Ovary (tissue), 9 donors: ENCODE data around the gene FBXL15. TPM values are rescaled to one million over a fixed set of nuclear protein-coding genes. Genes with fewer than 3 reads are reported as not detected.

ENCODE experiments used
- DNase-seq, 5 donors: peaks; one replicate each; pipeline ENCODE4 v3.0.0-alpha.2; 2019 to 2020
- H3K27ac ChIP-seq, 2 donors: fragments of 200-600 bp; one replicate each; pipeline versions ENCODE4 v1.5.1 to v1.8.0; 2019 to 2022
- H3K27me3 ChIP-seq: fragments of 200-600 bp; one replicate; pipeline ENCODE4 v1.8.0; 2022
- H3K36me3 ChIP-seq: fragments of 200-600 bp; sonication (generic); one replicate; pipeline ENCODE4 v1.5.1; 2019
- H3K4me1 ChIP-seq: one replicate; pipeline ENCODE4 v1.8.1; 2013; ENCODE audit warnings: mild to moderate bottlenecking, moderate library complexity; ENCODE audit not compliant: insufficient read depth
- H3K4me3 ChIP-seq: fragments of 200-600 bp; sonication (generic); one replicate; pipeline ENCODE4 v1.5.1; 2017
- H3K9me3 ChIP-seq, 2 donors: fragments of 200-600 bp in 1 of 2; sonication (generic) in 1 of 2; one replicate each; pipeline versions ENCODE4 v1.5.1 to v1.8.1; 2013 to 2019; ENCODE audit warnings: mild to moderate bottlenecking in 1 of 2, moderate library complexity in 1 of 2
- EP300 ChIP-seq: sonication (generic); formaldehyde crosslinking; IDR thresholded peaks from one replicate; pipeline ENCODE4 v1.6.1; 2017; ENCODE audit warnings: antibody characterized with exemption
- POLR2A ChIP-seq: fragments of 450-650 bp; IDR thresholded peaks from one replicate; pipeline ENCODE4 v1.6.1; 2017; ENCODE audit warnings: antibody characterized with exemption, mild to moderate bottlenecking, moderate library complexity
- WGBS, 3 donors: extraction: QIAGEN DNeasy Blood & Tissue Kit in 1 of 3; methylation state at CpG; one replicate each; pipeline versions ENCODE4 v1.1.5 to v1.1.7; 2013 to 2017; 5-methylcytosine and 5-hydroxymethylcytosine counted together
- intact Hi-C, 4 donors: fragments of 100-400 bp; cut with DNase I; formaldehyde crosslinking; loops; one replicate each; pipeline versions ENCODE4 v1.11.0 to v1.15.1; 2022 to 2023
- polyA plus RNA-seq, 2 donors: library from polyadenylated mRNA; stranded (reverse); fragments of 200-250 nt in 1 of 2; fragments of 350-450 nt in 1 of 2; fragmentation: Illumina TruSeq in 1 of 2; extraction: RNeasy Lipid Tissue Mini Kit (QIAGEN cat#74804) in 1 of 2; gene quantifications; one replicate each; pipeline ENCODE4 v1.2.3, GENCODE V29; 2013 to 2014
- total RNA-seq, 7 donors: library from RNA; depleted of rRNA in 2 of 7; stranded (reverse); fragments of >200 nt in 2 of 7; fragmentation: NEBNext Ultra II Directional in 3 of 7; extraction: Animal tissue kit (Norgen Biotek cat#: 25700) in 3 of 7; gene quantifications; one replicate each; pipeline versions ENCODE4 v1.1.0 to v1.2.4, GENCODE V29; 2016 to 2023
- TF ChIP-seq, protein P1 (sequence below), 3 donors: fragments of 450-650 bp in 2 of 3; fragments of 200-600 bp in 1 of 3; IDR thresholded peaks; one replicate each; pipeline versions ENCODE4 v1.5.1 to v1.8.0; 2016 to 2022; ENCODE audit warnings: antibody characterized with exemption in 3 of 3, mild to moderate bottlenecking in 1 of 3
- donor health status: DM: no; HTN: no; CAD: no; lungs with moderate emphysema.
- donor health status: DM: no; HTN: no; CAD: no.
- donor health status: Bipolar disorder and iron deficiency.
- donor health status: DM: yes; HTN: yes; CAD: no.
- donor health status: DM: no; HTN: no; CAD: no.
- donor health status: DM: yes; HTN: yes; CAD: no.

Gene FBXL15
- total and polyA plus RNA-seq, 9 donors, result 0.25 to 31.1 (median 19.2) TPM

DNA sequence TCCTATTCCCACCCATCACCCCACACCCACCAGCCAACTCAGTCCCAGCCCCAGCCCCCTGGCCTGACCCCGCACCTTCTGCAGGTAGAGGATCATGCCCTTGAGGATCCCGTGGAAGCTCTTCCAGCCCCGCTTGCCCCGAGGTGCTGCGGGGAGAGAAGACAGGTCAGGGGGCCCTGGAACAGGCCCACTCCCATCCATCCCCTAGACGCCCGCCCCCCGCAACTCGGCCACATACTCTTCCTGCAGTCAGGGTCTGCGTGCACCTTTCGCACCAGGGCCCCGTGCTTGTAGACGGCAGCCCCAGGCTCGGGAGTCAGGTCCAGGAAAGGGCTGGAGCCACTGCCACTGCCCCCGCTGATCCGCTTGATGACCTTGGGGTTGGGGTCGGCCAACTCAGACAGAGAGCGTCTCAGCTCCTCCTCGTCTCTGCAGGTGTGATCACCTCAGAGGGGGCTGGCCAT lies 15.5 kb upstream of the FBXL15 start:
- no peaks in the 10 kb centered on the region for H3K36me3 ChIP-seq
- no peaks in the 10 kb centered on the region for H3K27me3 ChIP-seq
- peak in 1 of 5 donors; percentile 34 for DNase-seq
- 79 to 92% (median 81%) methylated on average over 19 of the region's 19 CpGs for WGBS, 3 donors
- no peaks in the 10 kb centered on the region for H3K4me1 ChIP-seq
- TF ChIP-seq EP300, result no peak
- TF ChIP-seq, protein P1, sequence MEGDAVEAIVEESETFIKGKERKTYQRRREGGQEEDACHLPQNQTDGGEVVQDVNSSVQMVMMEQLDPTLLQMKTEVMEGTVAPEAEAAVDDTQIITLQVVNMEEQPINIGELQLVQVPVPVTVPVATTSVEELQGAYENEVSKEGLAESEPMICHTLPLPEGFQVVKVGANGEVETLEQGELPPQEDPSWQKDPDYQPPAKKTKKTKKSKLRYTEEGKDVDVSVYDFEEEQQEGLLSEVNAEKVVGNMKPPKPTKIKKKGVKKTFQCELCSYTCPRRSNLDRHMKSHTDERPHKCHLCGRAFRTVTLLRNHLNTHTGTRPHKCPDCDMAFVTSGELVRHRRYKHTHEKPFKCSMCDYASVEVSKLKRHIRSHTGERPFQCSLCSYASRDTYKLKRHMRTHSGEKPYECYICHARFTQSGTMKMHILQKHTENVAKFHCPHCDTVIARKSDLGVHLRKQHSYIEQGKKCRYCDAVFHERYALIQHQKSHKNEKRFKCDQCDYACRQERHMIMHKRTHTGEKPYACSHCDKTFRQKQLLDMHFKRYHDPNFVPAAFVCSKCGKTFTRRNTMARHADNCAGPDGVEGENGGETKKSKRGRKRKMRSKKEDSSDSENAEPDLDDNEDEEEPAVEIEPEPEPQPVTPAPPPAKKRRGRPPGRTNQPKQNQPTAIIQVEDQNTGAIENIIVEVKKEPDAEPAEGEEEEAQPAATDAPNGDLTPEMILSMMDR (IDR thresholded peaks at IDR 0.05), result no peak
- TF ChIP-seq POLR2A, result no peak
- intact Hi-C loops, result no loop called here
- H3K9me3 ChIP-seq, result no peaks in the 10 kb centered on the region
- no peak overlapping the region for H3K4me3 ChIP-seq
- H3K27ac ChIP-seq, result no peak overlapping the region

DNA sequence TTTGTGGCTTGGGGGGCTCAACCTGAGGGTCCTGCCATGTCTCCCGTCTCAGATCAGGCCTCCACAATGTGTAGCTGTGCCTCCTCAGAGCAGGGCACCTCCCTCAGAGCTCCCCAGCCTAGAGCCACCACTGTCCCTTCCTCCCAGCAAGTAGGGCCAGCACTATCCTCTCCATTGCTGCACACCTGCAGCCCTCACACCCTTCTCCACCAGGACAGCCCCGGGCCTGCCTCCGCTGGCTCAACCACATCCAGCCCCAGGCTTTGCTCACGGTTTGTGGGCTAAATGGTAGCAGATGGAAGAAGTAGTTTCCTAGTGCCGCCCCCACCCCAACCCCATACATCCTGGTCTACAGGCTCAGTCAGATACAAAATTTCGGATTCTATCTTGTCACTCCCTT lies 15.0 kb upstream of the FBXL15 start:
- Histone ChIP-seq H3K9me3 (no peaks in the 10 kb centered on the region), H3K27ac (no peak overlapping the region), H3K27me3 (no peaks in the 10 kb centered on the region), H3K36me3 (no peaks in the 10 kb centered on the region), H3K4me3 (no peak overlapping the region), H3K4me1 (no peaks in the 10 kb centered on the region)
- no peak for TF ChIP-seq POLR2A
- no peak for TF ChIP-seq EP300
- TF ChIP-seq, protein P1 (IDR thresholded peaks at IDR 0.05), result no peak
- whole genome bisulfite sequencing, 3 donors, result 75 to 84% (median 82%) methylated on average over 6 of the region's 6 CpGs
- intact Hi-C loops, result no loop called here
- no peak for DNase-seq

DNA sequence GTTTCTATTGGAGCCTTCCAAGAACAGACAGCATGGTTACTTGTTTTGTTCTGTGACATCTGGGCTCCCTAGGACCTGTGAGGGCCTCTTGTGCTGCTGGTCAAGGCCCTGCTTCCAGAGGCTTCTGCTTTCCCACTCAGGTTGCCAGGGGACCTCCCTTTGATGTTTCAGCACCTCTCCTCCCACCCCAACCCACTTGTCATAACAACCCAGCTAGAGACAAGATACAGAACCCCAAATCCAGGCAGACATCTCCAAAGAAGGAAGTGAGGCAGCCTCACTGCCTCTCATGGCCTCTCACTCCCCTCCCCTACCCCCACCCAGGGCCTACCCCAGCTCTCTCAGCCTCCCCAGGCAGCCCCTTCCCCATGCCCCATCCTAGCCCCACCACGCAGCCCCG lies 13.8 kb upstream of the FBXL15 start:
- no peak overlapping the region for H3K4me3 ChIP-seq
- no peaks in the 10 kb centered on the region for H3K9me3 ChIP-seq
- H3K36me3 ChIP-seq, result no peaks in the 10 kb centered on the region
- no peaks in the 10 kb centered on the region for H3K27me3 ChIP-seq
- intact Hi-C loops, result no loop called here
- DNase-seq, result peak in 1 of 5 donors; percentile 31
- H3K4me1 ChIP-seq, result peaks cover 5% of the 10 kb centered on the region
- H3K27ac ChIP-seq, result no peak overlapping the region
- 55 to 73% (median 62%) methylated on average over 2 of the region's 2 CpGs for WGBS, 3 donors
- TF ChIP-seq EP300 (no peak), POLR2A (no peak)
- TF ChIP-seq, protein P1 (IDR thresholded peaks at IDR 0.05), result no peak

DNA sequence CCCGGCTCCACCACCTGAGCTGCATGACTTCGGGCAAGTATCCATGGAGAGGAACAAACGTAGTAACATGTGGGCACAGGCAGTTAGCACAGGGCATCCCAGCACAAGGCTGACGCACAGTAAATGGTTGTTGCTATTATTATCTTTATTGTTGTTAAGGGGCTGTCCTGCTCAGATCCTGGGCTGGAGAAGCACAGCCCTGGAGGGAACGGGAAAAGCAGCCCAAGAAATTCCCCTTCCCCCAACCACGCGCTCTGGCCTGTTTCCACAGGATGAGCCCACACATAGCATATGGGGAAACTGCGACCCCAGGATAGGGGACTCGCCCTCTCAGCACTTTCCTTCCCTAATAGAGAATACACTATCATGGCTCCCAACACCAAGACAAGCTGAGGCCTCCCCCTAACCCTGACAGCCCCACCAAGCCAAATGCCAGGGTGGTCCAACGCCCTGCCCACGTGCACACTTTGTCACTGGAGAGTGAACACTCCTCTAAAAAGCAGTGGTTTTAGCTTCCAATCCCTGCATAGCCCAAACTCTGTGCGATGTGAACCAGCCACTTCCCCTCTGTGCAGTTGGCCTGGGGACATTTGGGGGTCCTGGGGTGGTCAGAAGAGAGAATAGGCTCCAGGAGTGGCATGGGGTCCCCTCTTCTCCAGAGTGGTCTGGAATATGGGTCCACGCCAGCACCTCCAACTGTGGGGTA lies 13.1 kb upstream of the FBXL15 start:
- H3K27me3 ChIP-seq, result no peaks in the 10 kb centered on the region
- 61 to 69% (median 63%) methylated on average over 13 of the region's 13 CpGs for WGBS, 3 donors
- H3K4me3 ChIP-seq, result no peak overlapping the region
- DNase-seq, result peak in 1 of 5 donors; percentile 36
- intact Hi-C loops, result no loop called here
- no peak overlapping the region for H3K27ac ChIP-seq
- no peaks in the 10 kb centered on the region for H3K36me3 ChIP-seq
- H3K4me1 ChIP-seq, result peaks cover 5% of the 10 kb centered on the region
- no peaks in the 10 kb centered on the region for H3K9me3 ChIP-seq
- no peak for TF ChIP-seq POLR2A
- TF ChIP-seq, protein P1 (IDR thresholded peaks at IDR 0.05), result no peak
- TF ChIP-seq EP300, result no peak
